ENCODE measurements around the gene CACHD1.

DNA sequence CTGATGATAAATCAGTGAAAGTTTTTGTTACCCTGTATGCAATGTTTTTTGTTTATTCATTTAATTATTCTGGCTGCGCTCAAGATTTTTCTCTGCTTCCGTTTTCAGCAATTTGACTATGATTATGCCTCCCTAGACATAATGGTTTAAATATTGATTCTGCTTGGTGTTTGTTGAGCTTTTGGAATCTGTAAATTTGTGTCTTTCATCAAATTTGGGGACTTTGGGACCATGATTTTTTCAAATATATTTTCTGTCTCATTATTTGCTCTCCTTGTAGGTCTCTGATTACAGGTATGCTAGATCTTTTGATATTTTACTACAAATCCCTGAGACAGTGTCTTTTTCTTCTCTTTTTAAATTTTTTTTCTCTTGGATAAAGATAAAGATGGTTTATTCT, 92.1 kb downstream of the CACHD1 start:
- no peak for TF ChIP-seq POLR2A (IDR thresholded peaks at IDR 0.05)
- TF ChIP-seq, protein P1, sequence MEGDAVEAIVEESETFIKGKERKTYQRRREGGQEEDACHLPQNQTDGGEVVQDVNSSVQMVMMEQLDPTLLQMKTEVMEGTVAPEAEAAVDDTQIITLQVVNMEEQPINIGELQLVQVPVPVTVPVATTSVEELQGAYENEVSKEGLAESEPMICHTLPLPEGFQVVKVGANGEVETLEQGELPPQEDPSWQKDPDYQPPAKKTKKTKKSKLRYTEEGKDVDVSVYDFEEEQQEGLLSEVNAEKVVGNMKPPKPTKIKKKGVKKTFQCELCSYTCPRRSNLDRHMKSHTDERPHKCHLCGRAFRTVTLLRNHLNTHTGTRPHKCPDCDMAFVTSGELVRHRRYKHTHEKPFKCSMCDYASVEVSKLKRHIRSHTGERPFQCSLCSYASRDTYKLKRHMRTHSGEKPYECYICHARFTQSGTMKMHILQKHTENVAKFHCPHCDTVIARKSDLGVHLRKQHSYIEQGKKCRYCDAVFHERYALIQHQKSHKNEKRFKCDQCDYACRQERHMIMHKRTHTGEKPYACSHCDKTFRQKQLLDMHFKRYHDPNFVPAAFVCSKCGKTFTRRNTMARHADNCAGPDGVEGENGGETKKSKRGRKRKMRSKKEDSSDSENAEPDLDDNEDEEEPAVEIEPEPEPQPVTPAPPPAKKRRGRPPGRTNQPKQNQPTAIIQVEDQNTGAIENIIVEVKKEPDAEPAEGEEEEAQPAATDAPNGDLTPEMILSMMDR (IDR thresholded peaks at IDR 0.05): no peak

All from gastroesophageal sphincter (tissue), 3 donors.